ENCODE measurements around the gene ANKRD28. TPM values are rescaled to one million over a fixed set of nuclear protein-coding genes. Genes with fewer than 3 reads are reported as not detected.

Gene ANKRD28
- total RNA-seq, 4 donors from 2014 or later, result 20.0 to 86.8 (median 37.6) TPM

DNA sequence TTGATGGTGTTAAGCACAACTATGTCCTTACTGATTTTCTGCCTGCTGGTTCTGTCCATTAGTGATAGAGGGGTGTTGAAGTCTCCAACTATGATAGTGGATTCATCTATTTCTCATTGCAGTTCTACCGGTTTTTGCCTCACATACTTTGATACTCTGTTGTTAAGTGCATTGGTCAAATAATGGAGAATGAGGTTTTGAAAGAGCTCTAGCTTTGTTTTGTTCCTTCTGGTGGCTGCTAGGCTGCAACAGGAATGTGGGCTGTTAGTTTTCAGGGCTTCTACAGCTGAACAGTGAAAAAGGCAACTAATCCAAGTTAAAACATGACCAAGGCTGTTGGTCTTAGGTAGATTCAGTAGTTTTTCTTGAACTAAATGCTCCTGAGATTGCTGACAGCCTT lies 133.6 kb downstream of the ANKRD28 start:
- no peak overlapping the region for H3K27ac ChIP-seq
- no peak for DNase-seq
- TF ChIP-seq, protein P1, sequence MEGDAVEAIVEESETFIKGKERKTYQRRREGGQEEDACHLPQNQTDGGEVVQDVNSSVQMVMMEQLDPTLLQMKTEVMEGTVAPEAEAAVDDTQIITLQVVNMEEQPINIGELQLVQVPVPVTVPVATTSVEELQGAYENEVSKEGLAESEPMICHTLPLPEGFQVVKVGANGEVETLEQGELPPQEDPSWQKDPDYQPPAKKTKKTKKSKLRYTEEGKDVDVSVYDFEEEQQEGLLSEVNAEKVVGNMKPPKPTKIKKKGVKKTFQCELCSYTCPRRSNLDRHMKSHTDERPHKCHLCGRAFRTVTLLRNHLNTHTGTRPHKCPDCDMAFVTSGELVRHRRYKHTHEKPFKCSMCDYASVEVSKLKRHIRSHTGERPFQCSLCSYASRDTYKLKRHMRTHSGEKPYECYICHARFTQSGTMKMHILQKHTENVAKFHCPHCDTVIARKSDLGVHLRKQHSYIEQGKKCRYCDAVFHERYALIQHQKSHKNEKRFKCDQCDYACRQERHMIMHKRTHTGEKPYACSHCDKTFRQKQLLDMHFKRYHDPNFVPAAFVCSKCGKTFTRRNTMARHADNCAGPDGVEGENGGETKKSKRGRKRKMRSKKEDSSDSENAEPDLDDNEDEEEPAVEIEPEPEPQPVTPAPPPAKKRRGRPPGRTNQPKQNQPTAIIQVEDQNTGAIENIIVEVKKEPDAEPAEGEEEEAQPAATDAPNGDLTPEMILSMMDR (IDR thresholded peaks at IDR 0.05), result no peak
- no peak for TF ChIP-seq POLR2A (IDR thresholded peaks at IDR 0.05)
- H3K9me3 ChIP-seq, result no peaks in the 10 kb centered on the region
- H3K27me3 ChIP-seq, result no peaks in the 10 kb centered on the region
- H3K4me3 ChIP-seq, result no peak overlapping the region
- H3K36me3 ChIP-seq, result no peaks in the 10 kb centered on the region
- H3K4me1 ChIP-seq, result no peaks in the 10 kb centered on the region
- intact Hi-C loops (cut with DNase I; ENCODE audit: low total_unique reads), result no loop called here

- H3K27me3 ChIP-seq, result no peaks in the 10 kb centered on the region
- no peaks in the 10 kb centered on the region for H3K9me3 ChIP-seq
- H3K27ac ChIP-seq, result no peak overlapping the region
- no peak for DNase-seq
- no peak overlapping the region for H3K4me3 ChIP-seq
- no peaks in the 10 kb centered on the region for H3K36me3 ChIP-seq
- intact Hi-C loops (cut with DNase I; ENCODE audit: low total_unique reads), result no loop called here
- H3K4me1 ChIP-seq, result no peaks in the 10 kb centered on the region
- no peak for TF ChIP-seq POLR2A (IDR thresholded peaks at IDR 0.05)
- TF ChIP-seq, protein P1 (IDR thresholded peaks at IDR 0.05), result no peak
Measured at GRCh38 chr3:15660055-15660935, 137.5 kb downstream of the ANKRD28 start.

DNA sequence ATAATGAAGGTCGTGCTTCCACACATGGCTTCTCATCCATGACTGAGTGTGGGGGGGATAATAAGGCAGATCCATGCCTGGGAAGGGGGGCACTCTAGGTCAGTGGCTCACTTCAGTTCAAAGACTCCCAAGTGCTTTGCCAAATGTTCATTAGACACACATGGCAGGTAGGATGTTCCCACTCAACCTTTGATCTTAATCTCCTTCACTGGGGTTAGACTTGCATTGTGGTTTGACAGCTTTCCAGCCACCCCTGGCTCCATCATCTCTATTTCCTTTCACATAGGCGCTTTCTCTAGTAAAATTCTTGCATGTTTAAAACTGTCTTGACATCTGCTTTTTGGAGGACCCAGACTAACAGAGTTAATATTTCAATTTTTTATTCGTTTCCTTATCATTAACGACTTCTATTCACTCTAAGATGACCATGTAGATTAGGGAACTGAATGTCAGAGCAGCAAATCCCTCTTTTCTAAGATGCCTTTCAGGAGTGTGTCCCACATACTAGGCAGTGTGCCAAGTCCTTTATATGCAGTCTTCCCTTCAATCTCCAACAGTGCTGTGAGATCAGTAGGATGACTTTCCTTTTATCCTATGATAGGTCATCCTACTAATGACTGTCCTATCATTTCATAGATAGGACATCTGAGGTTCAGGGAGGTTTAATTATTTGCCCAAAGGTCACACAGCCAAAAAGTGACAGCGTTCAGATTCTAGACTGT lies 138.4 kb downstream of the ANKRD28 start:
- no peaks in the 10 kb centered on the region for H3K9me3 ChIP-seq
- no peaks in the 10 kb centered on the region for H3K4me1 ChIP-seq
- no peak for DNase-seq
- intact Hi-C loops (cut with DNase I; ENCODE audit: low total_unique reads), result no loop called here
- no peak for TF ChIP-seq POLR2A (IDR thresholded peaks at IDR 0.05)
- TF ChIP-seq, protein P1 (IDR thresholded peaks at IDR 0.05), result no peak
- no peaks in the 10 kb centered on the region for H3K36me3 ChIP-seq
- H3K27me3 ChIP-seq, result no peaks in the 10 kb centered on the region
- H3K4me3 ChIP-seq, result no peak overlapping the region
- no peak overlapping the region for H3K27ac ChIP-seq

DNA sequence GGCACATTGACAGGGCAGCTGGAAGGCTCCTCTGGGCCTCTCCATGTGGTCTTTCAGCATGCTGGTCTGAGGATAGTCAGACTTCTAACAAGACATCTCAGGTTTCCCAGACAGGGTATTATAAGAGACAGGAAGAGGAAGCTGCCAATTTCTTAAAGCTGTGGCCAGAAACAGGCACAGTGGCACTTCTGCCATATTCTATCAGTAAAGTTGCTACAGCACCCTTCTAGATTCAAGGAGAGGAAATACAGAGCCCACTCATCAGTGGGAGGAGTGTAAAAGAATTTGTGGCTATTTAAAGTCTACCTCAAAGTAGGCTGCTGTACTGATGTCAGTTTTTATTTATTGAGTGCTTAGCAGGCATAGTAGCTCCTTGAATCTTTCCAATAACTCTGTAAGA lies 140.8 kb downstream of the ANKRD28 start:
- no peaks in the 10 kb centered on the region for H3K27me3 ChIP-seq
- no peaks in the 10 kb centered on the region for H3K9me3 ChIP-seq
- intact Hi-C loops (cut with DNase I; ENCODE audit: low total_unique reads), result no loop called here
- no peak overlapping the region for H3K4me3 ChIP-seq
- H3K27ac ChIP-seq, result no peak overlapping the region
- no peak for TF ChIP-seq POLR2A (IDR thresholded peaks at IDR 0.05)
- TF ChIP-seq, protein P1 (IDR thresholded peaks at IDR 0.05), result no peak
- no peak for DNase-seq
- no peaks in the 10 kb centered on the region for H3K36me3 ChIP-seq
- H3K4me1 ChIP-seq, result no peaks in the 10 kb centered on the region

DNA sequence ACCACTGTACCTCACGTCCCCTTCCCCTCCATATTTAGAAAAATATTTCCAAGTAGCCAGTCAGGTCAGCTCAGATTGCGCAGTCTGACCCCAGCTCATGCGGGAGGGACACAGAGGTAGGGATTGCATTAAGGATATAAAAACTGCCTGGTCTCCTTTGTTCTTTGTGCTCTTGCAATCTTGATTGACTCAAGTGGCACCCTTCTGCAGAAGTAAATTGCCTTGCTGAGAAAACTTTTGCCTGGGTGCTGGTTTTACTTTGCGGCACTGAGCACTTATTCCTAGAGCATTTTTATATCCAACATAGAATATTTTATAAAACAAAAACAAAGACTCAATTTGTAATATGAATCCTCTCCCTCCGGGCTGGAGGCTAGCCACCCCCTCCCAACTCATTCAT lies 141.4 kb downstream of the ANKRD28 start:
- no peak for TF ChIP-seq POLR2A (IDR thresholded peaks at IDR 0.05)
- TF ChIP-seq, protein P1 (IDR thresholded peaks at IDR 0.05), result no peak
- no peaks in the 10 kb centered on the region for H3K36me3 ChIP-seq

More for the DNA sequence above, 141.4 kb downstream of the ANKRD28 start:
- Histone ChIP-seq H3K4me3 (no peak overlapping the region), H3K27me3 (no peaks in the 10 kb centered on the region), H3K27ac (no peak overlapping the region), H3K9me3 (no peaks in the 10 kb centered on the region), H3K4me1 (no peaks in the 10 kb centered on the region)
- DNase-seq, result no peak
- intact Hi-C loops (cut with DNase I; ENCODE audit: low total_unique reads), result no loop called here

Data from uterus (tissue), 4 donors.